ENCODE data around the gene COX6A2. TPM values are rescaled to one million over a fixed set of nuclear protein-coding genes. Genes with fewer than 3 reads are reported as not detected.

The COX6A2 gene
- total RNA-seq, 4 donors from 2014 or later: not detected

DNA sequence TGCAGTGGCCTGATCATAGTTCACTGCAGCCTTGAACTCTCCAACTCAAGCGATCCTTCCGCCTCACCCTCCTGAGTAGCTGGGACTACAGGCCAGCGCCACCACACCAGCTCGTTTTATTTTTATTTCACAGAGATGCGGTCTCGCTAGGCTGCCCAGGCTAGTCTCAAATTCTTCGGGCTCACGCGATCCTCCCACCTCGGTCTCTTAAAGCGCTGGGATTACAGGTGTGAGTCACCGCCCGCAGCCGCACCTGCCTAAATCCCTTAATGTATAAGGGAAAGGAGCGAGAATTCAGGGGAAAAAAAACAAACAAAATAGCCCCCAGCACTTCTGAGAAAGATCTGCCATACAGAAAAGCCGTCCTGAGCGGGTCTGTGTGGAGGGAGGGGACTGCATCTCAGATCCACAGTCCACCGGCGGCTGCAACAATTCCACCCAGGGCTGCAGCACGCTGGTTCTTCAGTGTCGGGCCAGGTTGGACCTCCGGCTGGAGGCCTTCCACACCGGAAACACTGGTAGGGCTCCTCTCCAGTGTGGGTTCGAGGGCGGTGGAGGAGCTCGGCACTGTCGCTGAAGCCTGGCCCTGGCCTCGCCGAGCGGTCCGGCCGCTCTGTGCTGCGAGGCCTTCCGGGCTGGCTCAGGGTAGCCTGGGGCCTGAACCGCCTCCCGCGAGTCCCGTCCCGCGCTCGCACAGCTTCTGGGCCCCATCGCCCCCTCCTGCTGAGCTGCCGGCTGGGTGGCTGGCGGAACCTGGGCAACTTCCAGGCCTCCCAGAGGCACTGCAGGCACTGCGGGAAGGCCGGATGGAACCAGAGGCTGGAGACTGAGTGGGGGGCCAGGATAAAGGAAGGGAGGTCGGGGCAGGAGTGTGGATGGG is 7.4 kb upstream of the COX6A2 start:
- no peaks in the 10 kb centered on the region for H3K4me1 ChIP-seq

DNA sequence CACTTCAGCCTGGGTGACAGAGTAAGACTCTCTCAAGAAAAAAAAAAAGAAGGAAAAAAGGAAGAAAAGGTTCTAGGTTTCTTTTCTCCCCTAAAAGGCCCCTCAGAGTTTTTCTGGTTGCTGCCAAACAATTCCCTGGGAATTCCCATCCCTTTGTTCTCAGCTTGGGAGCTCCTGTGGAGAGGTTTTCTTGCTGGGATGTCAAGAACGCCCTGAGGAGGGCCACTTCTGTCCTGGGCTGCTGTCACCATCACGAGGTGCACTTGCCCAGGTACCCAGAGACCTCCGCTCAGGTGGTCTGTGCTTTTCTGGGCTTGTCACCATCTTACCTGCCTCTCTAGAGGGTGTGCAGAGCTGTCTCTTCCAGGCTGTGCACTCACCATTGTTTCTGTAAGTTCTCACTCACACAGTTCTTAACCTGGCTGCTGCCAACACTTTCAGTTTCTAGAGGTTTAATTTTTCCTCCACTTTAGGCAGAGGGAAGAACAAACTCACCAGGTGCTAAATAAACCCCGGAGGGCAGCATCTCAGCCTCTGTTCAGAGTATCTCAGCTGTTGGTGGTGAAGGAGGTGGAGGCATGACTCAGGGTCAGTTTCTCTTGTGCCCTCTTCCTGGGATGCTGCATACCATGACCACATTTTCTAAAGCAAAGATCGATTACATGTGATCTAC is 2.4 kb upstream of the COX6A2 start:
- Histone ChIP-seq H3K9me3 (no peaks in the 10 kb centered on the region), H3K36me3 (peaks cover 0 to under 1% of the 10 kb centered on the region in 2 donors), H3K4me1 (peaks cover 0 to 16% (median 3%) of the 10 kb centered on the region in 3 donors), H3K27ac (no peak overlapping the region), H3K27me3 (no peaks in the 10 kb centered on the region), H3K4me3 (no peak overlapping the region)
- TF ChIP-seq, protein P1, sequence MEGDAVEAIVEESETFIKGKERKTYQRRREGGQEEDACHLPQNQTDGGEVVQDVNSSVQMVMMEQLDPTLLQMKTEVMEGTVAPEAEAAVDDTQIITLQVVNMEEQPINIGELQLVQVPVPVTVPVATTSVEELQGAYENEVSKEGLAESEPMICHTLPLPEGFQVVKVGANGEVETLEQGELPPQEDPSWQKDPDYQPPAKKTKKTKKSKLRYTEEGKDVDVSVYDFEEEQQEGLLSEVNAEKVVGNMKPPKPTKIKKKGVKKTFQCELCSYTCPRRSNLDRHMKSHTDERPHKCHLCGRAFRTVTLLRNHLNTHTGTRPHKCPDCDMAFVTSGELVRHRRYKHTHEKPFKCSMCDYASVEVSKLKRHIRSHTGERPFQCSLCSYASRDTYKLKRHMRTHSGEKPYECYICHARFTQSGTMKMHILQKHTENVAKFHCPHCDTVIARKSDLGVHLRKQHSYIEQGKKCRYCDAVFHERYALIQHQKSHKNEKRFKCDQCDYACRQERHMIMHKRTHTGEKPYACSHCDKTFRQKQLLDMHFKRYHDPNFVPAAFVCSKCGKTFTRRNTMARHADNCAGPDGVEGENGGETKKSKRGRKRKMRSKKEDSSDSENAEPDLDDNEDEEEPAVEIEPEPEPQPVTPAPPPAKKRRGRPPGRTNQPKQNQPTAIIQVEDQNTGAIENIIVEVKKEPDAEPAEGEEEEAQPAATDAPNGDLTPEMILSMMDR (IDR thresholded peaks at IDR 0.05): no peak
- TF ChIP-seq POLR2AphosphoS5 (IDR thresholded peaks at IDR 0.05) (no peak), POLR2A (IDR thresholded peaks at IDR 0.05) (no peak), EP300 (IDR thresholded peaks at IDR 0.05) (no peak)
- ATAC-seq: no peak
- WGBS, 2 donors (ENCODE audit: low coverage in 1 of 2): 35 to 69% methylated on average over 4 to 5 of the region's 5 CpGs

More for the DNA sequence above, 7.4 kb upstream of the COX6A2 start:
- WGBS, 2 donors (ENCODE audit: low coverage in 1 of 2): 94 to 95% methylated on average over 6 to 13 of the region's 47 CpGs
- TF ChIP-seq, protein P1 (IDR thresholded peaks at IDR 0.05): no peak
- no peak for TF ChIP-seq EP300 (IDR thresholded peaks at IDR 0.05)
- no peak for TF ChIP-seq POLR2AphosphoS5 (IDR thresholded peaks at IDR 0.05)
- TF ChIP-seq POLR2A (IDR thresholded peaks at IDR 0.05): no peak
- no peak overlapping the region for H3K27ac ChIP-seq
- no peak overlapping the region for H3K4me3 ChIP-seq
- no peak for ATAC-seq
- peaks cover 0 to 14% of the 10 kb centered on the region in 2 donors for H3K36me3 ChIP-seq
- no peaks in the 10 kb centered on the region for H3K27me3 ChIP-seq
- H3K9me3 ChIP-seq: no peaks in the 10 kb centered on the region

DNA sequence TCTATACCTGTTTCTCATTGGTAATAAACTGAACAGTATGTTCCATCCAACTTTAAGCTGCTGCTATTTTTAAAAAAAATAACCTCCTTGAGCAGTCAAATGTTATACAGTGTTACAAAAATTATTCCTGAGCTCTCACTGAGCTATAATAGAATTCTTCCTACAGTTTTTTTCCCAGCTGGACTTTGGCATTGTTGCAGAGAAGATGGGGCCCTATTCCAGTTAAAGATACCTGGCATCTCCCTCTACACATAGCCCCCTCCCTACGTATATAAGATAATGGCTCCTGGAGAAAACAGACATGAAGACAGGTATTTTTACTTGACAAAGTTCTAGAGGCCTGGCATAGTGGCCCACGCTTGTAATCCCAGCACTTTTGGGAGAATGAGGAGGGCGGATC is 1.6 kb upstream of the COX6A2 start:
- Histone ChIP-seq H3K4me1 (peaks cover 0 to 16% (median 3%) of the 10 kb centered on the region in 3 donors), H3K9me3 (no peaks in the 10 kb centered on the region), H3K36me3 (no peaks in the 10 kb centered on the region), H3K4me3 (no peak overlapping the region), H3K27me3 (no peaks in the 10 kb centered on the region), H3K27ac (no peak overlapping the region)
- TF ChIP-seq EP300 (IDR thresholded peaks at IDR 0.05) (no peak), POLR2AphosphoS5 (IDR thresholded peaks at IDR 0.05) (no peak), POLR2A (IDR thresholded peaks at IDR 0.05) (no peak)
- TF ChIP-seq, protein P1 (IDR thresholded peaks at IDR 0.05): no peak
- WGBS, 2 donors (ENCODE audit: low coverage in 1 of 2): 58% methylated on average over 2 of the region's 3 CpGs; no CpG with 5 or more reads in 1 of the 2 donors
- ATAC-seq: no peak

DNA sequence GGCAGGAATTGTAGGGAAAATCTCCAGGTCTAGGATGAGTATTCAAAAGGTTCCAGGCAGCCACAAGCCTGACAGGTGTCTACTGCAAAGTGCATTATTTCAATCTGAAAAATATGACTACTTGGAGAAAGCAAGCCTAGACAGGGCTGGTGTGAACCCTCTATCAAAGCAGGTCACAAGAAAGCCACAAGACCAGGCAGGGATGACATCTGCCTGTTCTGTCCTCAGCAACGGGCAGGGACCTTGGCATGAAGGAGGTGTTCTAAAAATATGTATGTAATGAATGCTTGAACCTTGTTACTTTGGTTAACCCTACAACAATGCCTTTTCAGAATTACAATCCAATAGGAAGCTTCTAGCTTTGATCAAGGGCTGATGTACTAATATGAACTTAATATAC is 1.2 kb upstream of the COX6A2 start:
- Histone ChIP-seq H3K27me3 (no peaks in the 10 kb centered on the region), H3K27ac (peak overlapping the region in 2 of 4 donors; percentile 29 to 69), H3K4me3 (no peak overlapping the region), H3K36me3 (no peaks in the 10 kb centered on the region), H3K9me3 (no peaks in the 10 kb centered on the region), H3K4me1 (peaks cover 0 to 16% (median 3%) of the 10 kb centered on the region in 3 donors)
- TF ChIP-seq EP300 (IDR thresholded peaks at IDR 0.05) (no peak), POLR2A (IDR thresholded peaks at IDR 0.05) (no peak), POLR2AphosphoS5 (IDR thresholded peaks at IDR 0.05) (no peak)
- TF ChIP-seq, protein P1 (IDR thresholded peaks at IDR 0.05): no peak
- no peak for ATAC-seq
- WGBS, 2 donors (ENCODE audit: low coverage in 1 of 2): 24% methylated on average over 1 of the region's 1 CpG; no CpG with 5 or more reads in 1 of the 2 donors

All from gastroesophageal sphincter (tissue), 4 donors.